K562 (cell line): Measurements from ENCODE around the gene CSTPP1. TPM values are rescaled to one million over a fixed set of nuclear protein-coding genes. Genes with fewer than 3 reads are reported as not detected.

ENCODE experiments used
- ATAC-seq: fragments of 200-7000 bp; cut with Tn5 transposase; 3 replicates; pipeline ENCODE4 v1.9.1; 2020; ENCODE audit warnings: moderate library complexity
- BruUV-seq: library from RNA; stranded (reverse); fragments of 400-500 nt; replicated peaks from 2 replicates; lab custom pipeline; 2021; lab: Mats Ljungman, UMichigan
- CTCF ChIA-PET: fragments of 300-600 bp; formaldehyde crosslinking; extraction: SDS; loops from one replicate; lab custom pipeline; 2021; ENCODE audit warnings: low intra/inter-chr PET ratio; lab: Yijun Ruan, JAX
- POLR2A ChIA-PET: fragments of 300-600, 350-650 bp; sonication (Branson Sonifier 250); formaldehyde crosslinking; extraction: SDS; loops from one replicate; lab custom pipeline; 2021; ENCODE audit warnings: antibody characterized with exemption, inconsistent platforms; lab: Yijun Ruan, JAX
- DNase-seq, 4 experiments: peaks; one replicate each; pipeline versions ENCODE4 v3.0.0 to v3.0.0-alpha.2; 2011 to 2018; ENCODE audit warnings: low spot score in 3 of 4, mixed read lengths in 3 of 4; ENCODE audit errors: extremely low read depth in 1 of 4
- FAIRE-seq: peaks from 2 replicates; lab custom pipeline; 2011; peaks lifted over from hg19 to GRCh38; lab: Jason Lieb, UNC
- H2AFZ ChIP-seq: 2 replicates; pipeline ENCODE4 v1.6.0; 2011; ENCODE audit warnings: low read depth, low read length, control low read depth, inconsistent platforms
- H3K27ac ChIP-seq: fragments of 200-600 bp; 3 replicates; pipeline ENCODE4 v1.8.0; 2011; ENCODE audit warnings: low read depth, mild to moderate bottlenecking, control low read depth, inconsistent platforms, low read length, moderate library complexity, mixed read lengths; ENCODE audit errors: extremely low read depth
- H3K27me3 ChIP-seq, 2 experiments: fragments of 300-600 bp in 1 of 2; 2 replicates in 1 of 2; 3 replicates in 1 of 2; pipeline versions ENCODE4 v1.6.0 to v1.8.0; 2011; ENCODE audit warnings: inconsistent platforms in 2 of 2, low read length in 2 of 2, mild to moderate bottlenecking in 1 of 2, mixed read lengths in 1 of 2, moderate library complexity in 1 of 2; ENCODE audit not compliant: control insufficient read depth in 2 of 2, insufficient read depth in 2 of 2
- H3K36me3 ChIP-seq: fragments of 300-600 bp; 3 replicates; pipeline ENCODE4 v1.8.0; 2011; ENCODE audit warnings: mild to moderate bottlenecking, low read length, inconsistent platforms; ENCODE audit not compliant: control insufficient read depth, insufficient read depth
- H3K4me1 ChIP-seq, 2 experiments: fragments of 200-600 bp in 1 of 2; replicated peaks in 1 of 2; 2 replicates in 1 of 2; 3 replicates in 1 of 2; pipeline versions ENCODE4 v1.5.1 to v1.8.0; 2011; ENCODE audit warnings: inconsistent platforms in 2 of 2, low read length in 2 of 2, mild to moderate bottlenecking in 1 of 2, mixed read lengths in 1 of 2, moderate library complexity in 1 of 2; ENCODE audit not compliant: control insufficient read depth in 2 of 2, insufficient read depth in 2 of 2
- H3K4me2 ChIP-seq: 2 replicates; pipeline ENCODE4 v1.6.1; 2011; ENCODE audit warnings: low read length, control low read depth, inconsistent platforms, mixed read lengths; ENCODE audit not compliant: insufficient read depth
- H3K4me3 ChIP-seq: fragments of 200-600 bp; sonication (generic), shearing (Covaris generic); 2 replicates; pipeline ENCODE4 v1.5.1; 2016; ENCODE audit warnings: control low read depth, inconsistent platforms
- H3K79me2 ChIP-seq: fragments of 200-600 bp; 3 replicates; pipeline ENCODE4 v1.8.0; 2011; ENCODE audit warnings: low read length, inconsistent platforms; ENCODE audit not compliant: control insufficient read depth, insufficient read depth
- H3K9ac ChIP-seq, 2 experiments: 2 replicates each; pipeline versions ENCODE4 v1.6.0 to v1.6.1; 2011; ENCODE audit warnings: low read depth in 2 of 2, low read length in 2 of 2, control low read depth in 1 of 2, inconsistent platforms in 1 of 2, mild to moderate bottlenecking in 1 of 2, mixed read lengths in 1 of 2; ENCODE audit not compliant: insufficient read depth in 1 of 2
- H3K9me1 ChIP-seq: one replicate; pipeline ENCODE4 v1.6.0; 2011; ENCODE audit warnings: inconsistent platforms, mild to moderate bottlenecking, low read length, moderate library complexity; ENCODE audit not compliant: control insufficient read depth, insufficient read depth
- H3K9me3 ChIP-seq: replicated peaks from 2 replicates; pipeline ENCODE4 v1.5.1; 2011; ENCODE audit warnings: low read depth, low read length, inconsistent platforms; ENCODE audit not compliant: control insufficient read depth, insufficient read depth
- H4K20me1 ChIP-seq: replicated peaks from 2 replicates; pipeline ENCODE4 v1.6.1; 2011; ENCODE audit warnings: low read length, inconsistent platforms, mixed read lengths; ENCODE audit not compliant: control insufficient read depth, insufficient read depth
- BCOR ChIP-seq: fragments of 450-650 bp; IDR thresholded peaks from 2 replicates; pipeline ENCODE4 v1.6.1; 2016
- MBD2 ChIP-seq: sonication (generic); IDR thresholded peaks from 2 replicates; pipeline ENCODE4 v1.6.1; 2016; ENCODE audit warnings: low read depth, borderline replicate concordance
- SAP30 ChIP-seq: fragments of 200-600 bp; sonication (generic); IDR thresholded peaks from 2 replicates; pipeline ENCODE4 v1.6.1; 2012; ENCODE audit warnings: borderline replicate concordance, low read depth, mild to moderate bottlenecking, moderate library complexity, low read length, control low read depth, inconsistent platforms; ENCODE audit not compliant: insufficient read depth, poor library complexity, severe bottlenecking
- ZC3H4 ChIP-seq: sonication (generic); formaldehyde crosslinking; IDR thresholded peaks from 2 replicates; pipeline ENCODE4 v1.9.0; 2021; ENCODE audit warnings: missing genetic modification reagents, borderline replicate concordance
- WGBS: fragments of 100-300 bp; shearing (Covaris generic); methylation state at CpG from one replicate; pipeline ENCODE4 v1.1.6; 2016; ENCODE audit warnings: low coverage, mixed read lengths; ENCODE audit not compliant: insufficient coverage; ENCODE audit errors: missing lambda C conversion rate; 5-methylcytosine and 5-hydroxymethylcytosine counted together
- in situ Hi-C: fragments of 300-500 bp; cut with MboI; formaldehyde crosslinking; loops from 4 replicates; pipeline ENCODE4 v1.15.0; 2018; ENCODE audit warnings: inconsistent platforms, mixed read lengths
- intact Hi-C: fragments of 100-400 bp; cut with micrococcal nuclease; formaldehyde crosslinking; loops from 2 replicates; pipeline ENCODE4 v1.14.2; 2022
- polyA plus RNA-seq, 8 experiments: library from polyadenylated mRNA; depleted of rRNA in 4 of 8; stranded (reverse) in 5 of 8; unstranded in 3 of 8; fragments of >200 nt; fragmentation: Nextera tagmentation in 2 of 8; fragmentation: Illumina TruSeq in 1 of 8; extraction: Ambion mirVana in 2 of 8; extraction: Trizol in 1 of 8; gene quantifications; 2 replicates each; pipeline versions ENCODE4 v1.2.1 to v1.2.3, GENCODE V29; 2011 to 2014; ENCODE audit warnings: inconsistent platforms in 1 of 8, missing spikeins in 1 of 8
- total RNA-seq, 7 experiments: library from RNA; depleted of rRNA in 6 of 7; stranded (reverse); fragments of >200 nt in 6 of 7; fragmentation: Illumina TruSeq in 2 of 7; extraction: Trizol in 2 of 7; gene quantifications; 2 replicates each; pipeline versions ENCODE4 v1.2.1 to v1.2.3, GENCODE V29; 2011 to 2021; ENCODE audit warnings: low replicate concordance in 1 of 7

The CSTPP1 gene
- total and polyA plus RNA-seq, 9 of the 15 experiments (the other 6 are each of a cell fraction or from before 2014, with no cell fraction given) = 6.5 to 17.8 (median 9.2) TPM

DNA sequence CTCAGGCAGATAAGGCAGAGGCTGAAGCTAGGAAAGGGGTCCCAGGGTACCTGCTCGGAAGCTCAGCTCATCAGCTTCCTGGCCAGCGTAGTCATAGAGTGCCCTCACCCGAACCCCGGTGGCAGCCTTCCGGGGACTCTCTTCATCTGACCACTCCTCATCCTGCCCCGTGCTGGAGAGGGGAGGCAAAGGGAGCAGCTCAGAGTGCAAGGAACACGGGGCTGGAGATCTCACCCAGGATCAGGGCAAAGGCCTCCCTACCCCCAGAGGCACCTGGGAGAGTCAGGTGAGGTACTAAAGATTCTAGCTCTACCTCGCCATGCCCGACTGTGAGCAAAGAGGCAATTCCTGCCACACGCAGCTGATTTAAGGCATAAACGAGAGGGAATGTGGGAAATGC is 241.8 kb downstream of the CSTPP1 start:
- H3K4me1 ChIP-seq = peaks cover 16 to 35% of the 10 kb centered on the region in 2 experiments

More for the DNA sequence above, 241.8 kb downstream of the CSTPP1 start:
- Histone ChIP-seq H3K9me1 (peaks cover 3% of the 10 kb centered on the region), H4K20me1 (peaks cover 6% of the 10 kb centered on the region; the same call in 1 of the 2 replicates), H3K79me2 (peaks cover 32% of the 10 kb centered on the region), H3K9me3 (no peaks in the 10 kb centered on the region), H3K9ac (peak overlapping the region; percentile 87 to 96), H3K4me2 (no peak overlapping the region), H3K27ac (no peak overlapping the region), H3K4me3 (no peak overlapping the region), H3K27me3 (no peaks in the 10 kb centered on the region), H3K36me3 (peaks cover 33% of the 10 kb centered on the region), H2AFZ (0 out of 2 replicates have a peak overlapping the region, but pooled peaks have one; percentile 97)
- TF ChIP-seq SAP30 (no peak), ZC3H4 (peak; percentile 9; the same call in 1 of the 2 replicates), MBD2 (no peak), BCOR (no peak)
- no peak for DNase-seq
- no peak for FAIRE-seq
- 82% methylated on average over 10 of the region's 11 CpGs for WGBS
- CTCF ChIA-PET = no interaction called here
- POLR2A ChIA-PET = interaction anchor here (0.6 to 1.5 kb wide), 6 partner anchors 9 to 247 kb away, joined by 3 to 11 read pairs (median 4); partner anchors contain the start of gene ACP2
- intact Hi-C loops (no loop called here), in situ Hi-C loops (loop anchor here (10.0 kb wide), 1 partner anchor 166 kb away; no protein-coding TSS in a partner anchor)
- BruUV-seq = no TSS peak
- no peak for ATAC-seq
